GM19035 (cell line): ENCODE results near the gene FSIP1.

Experiments used
- ATAC-seq: cut with Tn5 transposase; IDR thresholded peaks from one replicate; pipeline ENCODE4 v1.9.1; 2021; ENCODE audit not compliant: unreplicated experiment

Gene FSIP1

GRCh38 chr15:39721893-39722292 lies 60.7 kb downstream of the FSIP1 start:
- no peak for ATAC-seq

DNA sequence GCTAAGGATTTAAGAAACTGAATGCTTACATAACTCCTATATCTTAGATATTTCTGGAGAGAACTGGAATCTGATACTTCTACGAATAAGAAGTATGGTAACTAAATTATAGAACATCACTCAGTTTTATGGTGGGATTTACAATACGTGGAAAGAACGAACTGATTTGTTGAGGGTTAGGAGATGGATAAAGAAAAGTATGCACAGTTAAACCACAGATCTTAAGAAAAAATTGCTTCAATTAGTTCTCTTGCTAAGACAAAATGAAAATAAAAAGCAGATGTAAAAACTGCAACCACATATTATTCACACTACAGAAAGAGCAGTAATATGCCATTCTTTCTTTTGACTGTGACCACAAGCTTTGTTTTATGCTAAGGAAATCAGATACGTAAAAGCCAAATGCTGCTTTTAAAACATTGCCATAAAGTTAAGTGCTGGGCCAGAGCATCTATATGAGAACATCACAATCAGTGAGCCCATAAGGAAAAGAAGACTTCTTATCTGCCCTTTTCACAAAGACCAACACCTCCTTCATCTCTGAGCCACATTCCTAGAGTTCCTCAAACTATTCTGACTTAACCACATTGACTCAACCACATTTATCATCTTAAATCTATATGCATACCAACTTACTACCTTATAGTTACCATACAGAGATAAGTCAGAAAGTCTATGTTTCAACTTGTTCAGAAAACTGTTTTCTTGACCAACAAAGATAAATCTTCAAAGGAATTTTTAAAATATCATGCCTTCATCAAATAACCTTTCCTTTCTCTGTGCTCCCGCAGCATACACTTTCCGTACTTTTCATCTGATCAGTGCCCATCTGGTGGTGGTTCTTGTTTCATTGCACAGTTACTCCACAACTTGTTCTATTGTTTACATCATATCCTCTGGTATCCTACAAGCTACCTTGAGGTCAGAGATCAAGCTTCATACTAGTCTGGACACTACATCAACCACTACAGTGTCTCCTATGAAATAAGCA lies 61.7 kb downstream of the FSIP1 start:
- no peak for ATAC-seq

DNA sequence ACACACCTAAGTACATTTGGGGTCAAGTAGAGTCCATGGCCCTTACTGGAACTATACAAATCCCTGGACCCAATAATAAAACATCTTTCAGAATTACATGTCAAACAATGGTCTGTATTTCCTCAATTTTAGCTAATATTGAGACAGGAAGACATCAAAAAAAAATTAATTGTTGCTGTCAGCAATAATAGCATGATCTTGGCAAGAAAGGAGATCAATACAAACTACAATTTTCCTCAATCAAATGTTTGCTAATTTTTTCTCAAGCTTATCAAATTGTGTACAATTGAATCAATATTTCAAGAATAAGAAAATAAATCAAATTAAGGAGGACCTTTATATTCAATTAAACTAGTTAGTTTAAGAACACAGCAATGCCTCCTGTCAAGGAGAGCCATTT lies 62.6 kb downstream of the FSIP1 start:
- ATAC-seq, result no peak

DNA sequence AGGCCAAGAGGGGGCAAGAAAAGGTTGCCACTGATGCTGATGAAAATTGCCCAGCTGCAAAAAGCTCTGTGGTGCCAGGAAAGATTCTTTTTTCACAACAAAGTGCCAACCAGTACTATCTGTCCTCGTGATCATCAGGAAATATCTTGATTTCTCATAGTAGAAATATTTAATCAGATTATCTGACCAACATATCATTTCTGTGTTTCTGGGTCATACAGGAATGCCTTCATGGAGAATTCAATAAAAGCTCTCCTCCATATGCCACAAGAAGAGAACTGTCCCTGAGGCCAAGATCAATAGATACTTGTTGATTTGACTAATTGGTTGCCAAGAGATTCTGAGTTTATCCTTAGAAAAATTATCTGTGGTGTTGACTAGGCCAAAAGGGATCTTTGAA lies 63.5 kb downstream of the FSIP1 start:
- ATAC-seq, result no peak

DNA sequence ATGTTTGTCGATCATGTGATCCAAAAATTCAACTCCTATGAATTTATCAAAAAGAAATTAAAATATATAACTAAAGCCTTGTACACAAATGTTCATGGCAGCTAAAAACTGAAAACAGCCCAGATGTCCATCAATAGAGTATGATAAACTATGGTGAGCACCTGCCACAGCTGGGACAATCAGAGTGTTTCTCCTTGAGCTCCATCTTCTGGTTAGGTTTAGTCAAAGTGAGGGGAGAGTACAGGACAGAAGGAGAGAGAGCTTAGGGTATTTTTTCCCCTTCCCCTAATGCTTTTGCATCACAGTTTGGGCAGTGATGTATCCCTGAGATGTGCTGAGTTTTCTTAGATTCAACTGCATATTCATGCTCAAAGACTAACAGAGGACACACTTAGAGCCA lies 65.5 kb downstream of the FSIP1 start:
- ATAC-seq, result no peak

- no peak for ATAC-seq
Measured at GRCh38 chr15:39714251-39714650, 68.4 kb downstream of the FSIP1 start.

GRCh38 chr15:39713846-39714245 lies 68.8 kb downstream of the FSIP1 start:
- ATAC-seq, result no peak

DNA sequence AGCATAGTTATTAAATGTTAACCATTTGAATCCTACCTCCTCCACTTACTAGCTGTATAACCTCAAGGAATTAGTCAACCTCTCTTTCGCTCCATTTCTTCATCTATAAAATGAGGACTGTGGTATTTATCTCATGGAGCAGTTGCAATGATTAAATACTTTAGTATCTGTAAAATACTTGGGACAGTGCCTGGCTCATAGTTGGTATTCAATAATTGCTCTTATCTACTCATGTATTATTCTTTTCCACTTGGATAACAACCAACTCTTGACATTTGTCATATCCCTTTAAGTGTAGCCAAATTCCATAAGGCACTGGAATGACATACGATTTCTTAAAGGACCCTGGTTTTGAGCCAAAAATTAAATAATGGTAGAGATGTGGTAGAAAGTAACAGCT lies 72.0 kb downstream of the FSIP1 start:
- no peak for ATAC-seq

DNA sequence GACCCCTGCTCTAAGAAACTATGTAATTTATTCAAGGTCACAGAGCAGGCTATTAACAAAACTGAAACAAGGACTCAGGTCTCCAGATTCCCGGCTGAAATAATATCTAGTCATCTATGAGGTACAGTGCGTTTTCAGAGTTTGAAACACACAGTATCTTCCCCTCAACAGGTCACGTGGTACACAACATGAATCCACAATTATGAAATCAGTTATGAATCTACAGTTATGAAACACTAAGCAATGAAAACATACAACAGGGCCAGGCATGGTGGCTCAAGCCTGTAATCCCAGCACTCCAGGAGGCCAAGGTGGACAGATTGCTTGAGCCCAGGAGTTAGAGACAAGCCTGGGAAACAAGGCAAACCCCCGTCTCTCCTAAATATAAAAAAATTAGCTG lies 72.7 kb downstream of the FSIP1 start:
- no peak for ATAC-seq

GRCh38 chr15:39706206-39706605 lies 76.4 kb downstream of the FSIP1 start:
- ATAC-seq, result no peak

GRCh38 chr15:39704689-39705088 lies 78.0 kb downstream of the FSIP1 start:
- ATAC-seq, result no peak

GRCh38 chr15:39704235-39704634 lies 78.4 kb downstream of the FSIP1 start:
- ATAC-seq, result no peak

GRCh38 chr15:39701988-39702387 lies 80.7 kb downstream of the FSIP1 start:
- ATAC-seq, result no peak

DNA sequence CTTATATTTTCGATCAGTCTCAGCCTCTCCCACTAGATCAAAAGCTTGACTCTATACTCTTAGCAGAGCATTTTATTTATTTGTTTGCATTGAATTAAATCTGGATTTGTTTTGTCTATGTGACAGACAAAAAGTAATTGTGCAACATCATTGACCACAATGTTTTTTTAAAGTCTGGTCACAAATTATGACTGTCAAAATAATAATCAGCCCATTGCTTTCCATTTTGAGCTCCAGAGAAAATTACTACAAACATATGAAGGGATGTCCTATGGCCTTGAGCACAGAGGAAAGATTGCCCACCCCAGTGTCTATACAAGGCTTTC lies 82.3 kb downstream of the FSIP1 start:
- ATAC-seq, result no peak

- no peak for ATAC-seq
Measured at GRCh38 chr15:39699516-39700374, 82.9 kb downstream of the FSIP1 start.

- no peak for ATAC-seq
Measured at GRCh38 chr15:39698444-39699390, 83.9 kb downstream of the FSIP1 start.

DNA sequence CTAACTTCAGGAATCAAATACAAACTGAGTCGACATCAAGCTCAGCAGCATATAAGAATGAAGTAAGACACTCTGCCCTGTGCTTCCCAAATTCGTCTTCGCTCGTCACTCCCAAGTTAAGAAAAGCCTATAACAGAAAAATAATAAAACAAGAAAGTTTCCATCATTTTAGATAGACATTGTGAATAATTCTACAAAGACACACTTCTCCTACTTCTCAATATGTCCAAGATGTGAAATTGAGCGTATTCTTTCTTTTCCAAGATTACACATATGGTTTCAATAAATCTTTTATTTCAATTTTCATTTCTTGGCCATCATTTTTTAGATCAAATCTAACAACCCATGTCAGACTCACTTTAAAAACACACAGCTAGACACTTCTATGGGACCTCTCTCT lies 85.1 kb downstream of the FSIP1 start:
- no peak for ATAC-seq

GRCh38 chr15:39695793-39696192 lies 86.8 kb downstream of the FSIP1 start:
- no peak for ATAC-seq

DNA sequence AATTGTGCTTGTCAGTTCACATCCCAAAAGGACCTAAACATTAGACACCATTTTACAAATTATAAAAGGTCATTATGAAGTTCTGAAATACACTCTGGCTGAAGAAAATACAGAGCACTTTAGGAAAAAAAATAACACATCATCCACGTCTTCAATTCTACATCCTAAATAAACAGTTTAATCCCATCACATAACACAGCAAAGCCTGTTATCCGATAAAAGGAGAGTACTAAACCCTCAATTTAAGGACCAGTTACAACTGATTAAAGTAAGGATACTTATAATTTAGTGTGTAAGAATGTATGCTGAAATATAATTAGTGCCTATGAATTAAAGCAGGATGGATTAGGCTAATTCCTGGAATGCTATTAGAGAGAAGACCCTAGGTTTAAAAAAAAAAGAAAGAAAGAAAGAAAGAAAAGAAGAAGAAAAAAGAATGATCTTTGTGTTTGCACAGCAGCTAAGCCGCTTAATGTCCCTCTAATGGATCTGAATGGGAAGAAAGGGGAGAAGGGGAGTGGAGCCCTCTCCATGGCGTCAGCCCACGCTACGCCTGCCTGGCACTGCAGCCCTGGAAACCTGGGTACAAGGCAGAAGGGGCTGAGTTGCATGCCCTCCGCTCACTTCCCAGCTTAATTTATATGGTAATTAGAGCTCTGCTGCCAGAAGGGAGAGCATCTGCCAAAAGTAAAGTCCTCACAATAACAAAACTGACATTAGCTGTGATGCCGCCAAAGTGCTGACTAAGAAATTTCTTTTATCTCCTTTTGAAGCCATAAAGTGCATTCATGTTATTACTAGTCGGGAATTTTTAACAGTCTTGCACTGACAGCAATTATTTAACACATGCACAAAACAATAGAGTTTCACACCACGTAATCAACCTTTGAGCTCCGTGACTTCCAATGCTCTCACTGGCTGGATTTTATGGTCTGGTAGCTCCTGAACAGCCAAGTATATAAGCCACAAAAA lies 90.0 kb downstream of the FSIP1 start:
- ATAC-seq, result no peak
